RPMI7951 (cell line): ENCODE data around the gene RINL. TPM values are rescaled to one million over a fixed set of nuclear protein-coding genes. Genes with fewer than 3 reads are reported as not detected.
A peak's percentile ranks its signal among the peaks of the same experiment; 100 is the strongest.
"Not testable (repeated sequence)": the region's sequence is repeated elsewhere in the genome, so short reads cannot be mapped to it uniquely, and the experiment has no call there.

Source experiments
- DNase-seq: peaks from one replicate; pipeline ENCODE4 v3.0.0-alpha.2; 2012; ENCODE audit warnings: low read depth
- total RNA-seq: library from RNA; depleted of rRNA; stranded (reverse); fragments of >200 nt; shearing (Covaris generic); gene quantifications from 2 replicates; pipeline ENCODE4 v1.2.3, GENCODE V29; 2014; rRNA removed

The RINL gene
- total RNA-seq, 1 experiment from 2014 or later = 4.6 TPM

- DNase-seq = no peak
Observed at GRCh38 chr19:38836159-38836982, 41.7 kb downstream of the RINL start.

DNA sequence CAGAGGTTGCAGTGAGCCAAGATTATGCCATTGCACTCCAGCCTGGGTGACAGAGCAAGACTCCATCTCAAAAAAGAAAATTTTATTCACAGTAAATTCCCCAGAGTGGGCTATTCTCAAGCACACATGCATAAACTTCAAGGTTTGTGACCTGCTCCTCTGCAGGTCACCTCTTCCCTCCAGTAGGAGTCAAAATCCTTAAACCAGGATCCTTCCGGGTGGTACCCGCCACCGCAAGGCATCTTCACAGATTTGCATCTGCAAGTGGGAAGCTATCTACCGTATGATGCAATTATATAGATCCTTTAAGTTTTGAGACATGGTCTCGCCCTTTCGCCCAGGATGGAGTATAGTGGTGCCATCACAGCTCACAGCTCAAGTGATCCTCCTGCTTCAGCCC is 43.5 kb downstream of the RINL start:
- no peak for DNase-seq

DNA sequence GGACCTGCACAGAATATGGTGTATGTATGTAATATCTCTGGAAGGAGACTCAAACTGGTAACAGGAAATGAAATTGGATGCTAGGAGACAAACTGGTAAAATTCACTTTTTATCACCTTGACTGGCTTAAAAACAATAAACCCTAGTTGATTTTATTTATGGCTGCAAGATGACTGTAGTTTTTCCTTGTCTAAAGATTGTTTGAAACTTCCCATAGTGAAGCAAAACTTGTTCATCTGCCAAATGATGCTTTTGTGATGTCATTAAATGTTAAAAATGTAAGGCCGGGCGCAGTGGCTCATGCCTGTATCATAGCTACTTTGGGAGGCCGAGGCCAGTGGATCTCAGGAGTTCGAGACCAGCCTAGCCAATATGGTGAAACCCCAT is 44.0 kb downstream of the RINL start:
- DNase-seq = no peak

DNA sequence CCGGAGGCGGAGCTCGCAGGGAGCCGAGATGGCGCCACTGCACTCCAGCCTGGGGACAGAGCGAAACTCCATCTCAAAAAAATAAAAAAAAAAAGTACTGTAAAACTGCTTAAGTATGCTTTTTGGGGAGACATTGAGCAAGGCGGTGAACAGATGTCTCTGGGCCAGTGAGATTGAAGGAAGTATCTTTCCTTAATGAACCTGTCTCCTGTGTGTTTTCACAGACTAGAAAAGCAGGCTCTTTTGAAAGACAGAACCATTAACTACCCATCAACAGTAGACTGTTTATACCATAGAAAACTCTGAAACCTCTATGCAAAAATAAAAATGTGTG is 45.0 kb downstream of the RINL start:
- no peak for DNase-seq

- DNase-seq = peak; percentile 95
Observed at GRCh38 chr19:38831142-38831605, 46.9 kb downstream of the RINL start.

- no peak for DNase-seq
Observed at GRCh38 chr19:38830039-38830733, 47.9 kb downstream of the RINL start.

GRCh38 chr19:38829203-38829602 is 48.9 kb downstream of the RINL start:
- DNase-seq = not testable (repeated sequence)

- DNase-seq = no peak
Observed at GRCh38 chr19:38826856-38827551, 51.1 kb downstream of the RINL start.

DNA sequence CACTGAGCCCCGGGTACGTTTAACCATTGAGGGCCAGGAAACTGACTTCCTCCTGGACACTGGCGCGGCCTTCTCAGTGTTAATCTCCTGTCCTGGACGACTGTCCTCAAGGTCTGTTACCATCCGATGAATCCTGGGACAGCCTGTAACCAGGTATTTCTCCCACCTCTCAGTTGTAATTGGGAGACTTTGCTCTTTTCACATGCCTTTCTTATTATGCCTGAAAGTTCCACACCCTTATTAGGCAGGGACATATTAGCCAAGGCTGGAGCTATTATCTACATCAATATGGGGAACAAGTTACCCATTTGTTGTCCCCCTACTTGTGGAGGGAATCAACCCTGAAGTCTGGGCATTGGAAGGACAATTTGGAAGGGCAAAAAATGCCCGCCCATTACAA is 52.1 kb downstream of the RINL start:
- not testable (repeated sequence) for DNase-seq

GRCh38 chr19:38821230-38821825 is 56.7 kb downstream of the RINL start:
- not testable (repeated sequence) for DNase-seq

- DNase-seq = no peak
Observed at GRCh38 chr19:38819231-38819920, 58.7 kb downstream of the RINL start.

Other genes starting within 250 kb of the RINL start
- gene ACTN4, start 230.6 kb downstream of the RINL start, total RNA-seq = 306 and 358 TPM in 2 replicates
- gene CAPN12, start 133.8 kb downstream of the RINL start, total RNA-seq = not detected in 2 replicates
- gene LGALS7, start 104.8 kb downstream of the RINL start, total RNA-seq = not detected in 2 replicates
- gene LGALS7B, start 89.1 kb downstream of the RINL start, total RNA-seq = not detected in 2 replicates
- gene LGALS4, start 65.3 kb downstream of the RINL start, total RNA-seq = not detected in 2 replicates
- 34.5 and 40.8 TPM in 2 replicates for gene ECH1, start 46.5 kb downstream of the RINL start, total RNA-seq
- 229 and 286 TPM in 2 replicates for gene HNRNPL, start 28.3 kb downstream of the RINL start, total RNA-seq
- 102 and 104 TPM in 2 replicates for gene SIRT2, start 21.3 kb upstream of the RINL start, total RNA-seq
- 21.0 and 25.1 TPM in 2 replicates for gene NFKBIB, start 21.7 kb upstream of the RINL start, total RNA-seq
- not detected in 2 replicates for gene CCER2, start 33.9 kb upstream of the RINL start, total RNA-seq
- gene SARS2, start 52.5 kb upstream of the RINL start, total RNA-seq = 11.5 and 17.3 TPM in 2 replicates
- 56.4 and 61.2 TPM in 2 replicates for gene MRPS12, start 52.7 kb upstream of the RINL start, total RNA-seq
- gene FBXO17, start 97.5 kb upstream of the RINL start, total RNA-seq = 12.5 and 22.1 TPM in 2 replicates
- gene FBXO27, start 154.3 kb upstream of the RINL start, total RNA-seq = 0.10 TPM in 1 of 2 replicates, not detected in the other
- gene ACP7, start 206.1 kb upstream of the RINL start, total RNA-seq = 0.10 TPM in 1 of 2 replicates, not detected in the other
- 7.1 and 10.5 TPM in 2 replicates for gene PAK4, start 247.5 kb upstream of the RINL start, total RNA-seq